Smooth muscle cell (in vitro differentiated cells): Measurements from ENCODE around the gene FIBP. TPM values are rescaled to one million over a fixed set of nuclear protein-coding genes. Genes with fewer than 3 reads are reported as not detected.

Source experiments
- DNase-seq: peaks from one replicate; lab custom pipeline; 2025; ENCODE audit not compliant: unreplicated experiment; lab: John Stamatoyannopoulos, UW
- H2AFZ ChIP-seq: fragments of 200-600 bp; sonication (generic); 2 replicates; pipeline ENCODE4 v1.6.0; 2016; ENCODE audit warnings: antibody characterized with exemption, low read depth, mild to moderate bottlenecking
- H3F3A ChIP-seq: fragments of 200-600 bp; sonication (generic); 2 replicates; pipeline ENCODE4 v1.6.0; 2017; ENCODE audit warnings: antibody characterized with exemption, low read depth
- H3K27ac ChIP-seq: fragments of 200-600 bp; sonication (generic); 2 replicates; pipeline ENCODE4 v1.5.1; 2016; ENCODE audit warnings: low read depth, mild to moderate bottlenecking
- H3K27me3 ChIP-seq: fragments of 200-600 bp; sonication (generic); 2 replicates; pipeline ENCODE4 v1.6.1; 2016; ENCODE audit warnings: low read depth, mild to moderate bottlenecking
- H3K36me3 ChIP-seq: fragments of 200-600 bp; sonication (generic); 2 replicates; pipeline ENCODE4 v1.5.1; 2016; ENCODE audit warnings: low read depth
- H3K4me1 ChIP-seq: fragments of 200-600 bp; sonication (generic); 2 replicates; pipeline ENCODE4 v1.5.1; 2016; ENCODE audit warnings: low read depth
- H3K4me2 ChIP-seq: fragments of 200-600 bp; sonication (generic); 2 replicates; pipeline ENCODE4 v1.6.0; 2016; ENCODE audit warnings: mild to moderate bottlenecking
- H3K4me3 ChIP-seq: fragments of 200-600 bp; sonication (generic); 2 replicates; pipeline ENCODE4 v1.5.1; 2016; ENCODE audit warnings: mild to moderate bottlenecking
- H3K79me2 ChIP-seq: fragments of 200-600 bp; sonication (generic); 2 replicates; pipeline ENCODE4 v1.6.0; 2016; ENCODE audit warnings: low read depth, mild to moderate bottlenecking
- H3K9ac ChIP-seq: fragments of 200-600 bp; sonication (generic); 2 replicates; pipeline ENCODE4 v1.6.0; 2016; ENCODE audit warnings: low read depth
- H3K9me3 ChIP-seq: fragments of 200-600 bp; sonication (generic); replicated peaks from 2 replicates; pipeline ENCODE4 v1.5.1; 2016; ENCODE audit warnings: low read depth
- H4K20me1 ChIP-seq: fragments of 200-600 bp; sonication (generic); 2 replicates; pipeline ENCODE4 v1.6.0; 2016; ENCODE audit warnings: low read depth
- WGBS: methylation state at CpG from one replicate; pipeline ENCODE4 v1.1.7; 2016; ENCODE audit warnings: low lambda C conversion rate; 5-methylcytosine and 5-hydroxymethylcytosine counted together
- polyA plus RNA-seq: library from polyadenylated mRNA; unstranded; fragments of >200 nt; fragmentation: Nextera tagmentation; extraction: Ambion mirVana; gene quantifications from 2 replicates; pipeline ENCODE4 v1.2.1, GENCODE V29; 2016
- total RNA-seq: library from RNA; depleted of rRNA; stranded (reverse); fragments of >200 nt; gene quantifications from 2 replicates; pipeline ENCODE4 v1.2.3, GENCODE V29; 2014
- TF ChIP-seq, protein P1 (sequence below): fragments of 200-600 bp; sonication (generic); IDR thresholded peaks from 2 replicates; pipeline ENCODE4 v1.5.1; 2017; ENCODE audit warnings: borderline replicate concordance, mild to moderate bottlenecking, antibody characterized with exemption; ENCODE audit not compliant: insufficient read depth, poor library complexity, severe bottlenecking

The FIBP gene
- total and polyA plus RNA-seq, 2 experiments from 2014 or later: 109 to 114 TPM

DNA sequence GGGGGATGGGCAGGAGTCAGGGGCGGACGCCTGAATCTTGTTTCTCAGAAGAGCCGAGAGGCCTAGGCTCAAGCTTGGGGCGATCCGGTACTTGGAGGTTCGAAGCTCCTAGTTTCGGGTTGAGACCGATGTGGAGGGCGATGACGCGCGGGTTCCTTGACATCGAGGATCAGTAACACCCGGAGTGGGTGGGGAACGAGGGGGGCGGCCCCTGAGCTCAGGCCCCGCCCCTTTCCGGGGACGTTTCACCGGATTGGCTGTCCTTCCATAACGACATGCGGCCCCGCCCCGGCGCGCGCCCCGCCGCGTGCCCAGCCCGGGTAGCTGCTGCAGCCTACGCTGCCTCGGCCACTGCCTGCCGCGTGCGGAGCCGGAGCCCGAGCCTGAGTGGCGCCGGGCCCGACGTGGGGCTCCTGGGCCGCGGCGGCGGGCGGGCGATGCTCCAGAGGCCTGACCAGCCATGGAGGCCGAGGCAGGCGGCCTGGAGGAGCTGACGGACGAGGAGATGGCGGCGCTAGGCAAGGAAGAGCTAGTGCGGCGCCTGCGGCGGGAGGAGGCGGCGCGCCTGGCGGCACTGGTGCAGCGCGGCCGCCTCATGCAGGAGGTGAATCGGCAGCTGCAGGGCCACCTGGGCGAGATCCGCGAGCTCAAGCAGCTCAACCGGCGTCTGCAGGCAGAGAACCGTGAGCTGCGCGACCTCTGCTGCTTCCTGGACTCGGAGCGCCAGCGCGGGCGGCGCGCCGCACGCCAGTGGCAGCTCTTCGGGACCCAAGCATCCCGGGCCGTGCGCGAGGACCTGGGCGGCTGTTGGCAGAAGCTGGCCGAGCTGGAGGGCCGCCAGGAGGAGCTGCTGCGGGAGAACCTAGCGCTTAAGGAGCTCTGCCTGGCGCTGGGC, 2.3 kb upstream of the FIBP start, which contains the start of gene CCDC85B:
Gene CCDC85B (plus strand): TSS at position 350 of the 895 bp plus-strand sequence. CDS start 111 bp downstream, at position 461.
- Histone ChIP-seq H3K36me3 (no peaks in the 10 kb centered on the region), H4K20me1 (peaks cover 39% of the 10 kb centered on the region), H2AFZ (no peak within 1 kb of the TSS), H3F3A (peaks cover 16% of the 10 kb centered on the region), H3K9ac (peak within 1 kb of the TSS; percentile 80), H3K27ac (peak within 1 kb of the TSS; percentile 89), H3K79me2 (peaks cover 48% of the 10 kb centered on the region), H3K27me3 (no peaks in the 10 kb centered on the region), H3K4me1 (peaks cover 22% of the 10 kb centered on the region), H3K9me3 (no peaks in the 10 kb centered on the region), H3K4me3 (peak within 1 kb of the TSS; percentile 77), H3K4me2 (peak within 1 kb of the TSS; percentile 97)
- 1% methylated on average over 90 of the region's 94 CpGs for WGBS
- DNase-seq: peak; percentile 93
- TF ChIP-seq, protein P1, sequence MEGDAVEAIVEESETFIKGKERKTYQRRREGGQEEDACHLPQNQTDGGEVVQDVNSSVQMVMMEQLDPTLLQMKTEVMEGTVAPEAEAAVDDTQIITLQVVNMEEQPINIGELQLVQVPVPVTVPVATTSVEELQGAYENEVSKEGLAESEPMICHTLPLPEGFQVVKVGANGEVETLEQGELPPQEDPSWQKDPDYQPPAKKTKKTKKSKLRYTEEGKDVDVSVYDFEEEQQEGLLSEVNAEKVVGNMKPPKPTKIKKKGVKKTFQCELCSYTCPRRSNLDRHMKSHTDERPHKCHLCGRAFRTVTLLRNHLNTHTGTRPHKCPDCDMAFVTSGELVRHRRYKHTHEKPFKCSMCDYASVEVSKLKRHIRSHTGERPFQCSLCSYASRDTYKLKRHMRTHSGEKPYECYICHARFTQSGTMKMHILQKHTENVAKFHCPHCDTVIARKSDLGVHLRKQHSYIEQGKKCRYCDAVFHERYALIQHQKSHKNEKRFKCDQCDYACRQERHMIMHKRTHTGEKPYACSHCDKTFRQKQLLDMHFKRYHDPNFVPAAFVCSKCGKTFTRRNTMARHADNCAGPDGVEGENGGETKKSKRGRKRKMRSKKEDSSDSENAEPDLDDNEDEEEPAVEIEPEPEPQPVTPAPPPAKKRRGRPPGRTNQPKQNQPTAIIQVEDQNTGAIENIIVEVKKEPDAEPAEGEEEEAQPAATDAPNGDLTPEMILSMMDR: peak; percentile 26

DNA sequence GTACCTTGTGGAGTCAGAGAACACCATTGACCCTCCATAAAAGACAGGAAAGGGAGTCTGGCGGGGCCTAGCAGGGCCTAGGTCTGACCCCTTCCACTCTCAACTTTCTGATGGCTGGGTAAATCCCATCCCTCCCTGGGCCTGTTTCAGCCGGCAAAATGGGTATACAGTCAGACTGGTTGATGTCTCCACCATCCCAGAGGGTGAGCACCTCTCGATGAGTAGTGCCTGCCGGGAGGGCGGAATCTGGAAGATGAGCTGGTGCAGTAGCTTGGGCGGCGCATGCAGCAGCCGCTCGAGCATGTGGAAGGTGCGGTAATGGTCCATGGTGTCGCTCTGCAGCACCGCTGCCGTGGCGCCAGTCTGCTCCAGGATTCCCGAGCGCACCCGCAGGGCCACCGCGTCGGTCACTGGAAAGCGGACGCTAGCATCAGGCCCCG, 528 bp downstream of the FIBP start:
- peak overlapping the region; percentile 89 for H3K27ac ChIP-seq
- H3K36me3 ChIP-seq: no peaks in the 10 kb centered on the region
- H2AFZ ChIP-seq: peak overlapping the region; percentile 79
- TF ChIP-seq, protein P1: no peak
- H3K9ac ChIP-seq: peak overlapping the region; percentile 73
- DNase-seq: no peak
- peak overlapping the region; percentile 77 for H3K4me3 ChIP-seq
- H3K27me3 ChIP-seq: no peaks in the 10 kb centered on the region
- H4K20me1 ChIP-seq: peaks cover 27% of the 10 kb centered on the region
- H3K9me3 ChIP-seq: no peaks in the 10 kb centered on the region
- H3K4me2 ChIP-seq: peak overlapping the region; percentile 91
- peaks cover 22% of the 10 kb centered on the region for H3K4me1 ChIP-seq
- peaks cover 16% of the 10 kb centered on the region for H3F3A ChIP-seq
- 5% methylated on average over 14 of the region's 23 CpGs for WGBS
- peaks cover 25% of the 10 kb centered on the region for H3K79me2 ChIP-seq

GRCh38 chr11:65886826-65887722, 1.2 kb downstream of the FIBP start:
- TF ChIP-seq, protein P1: no peak
- H3K27ac ChIP-seq: peak overlapping the region; percentile 89
- H3F3A ChIP-seq: peaks cover 16% of the 10 kb centered on the region
- peaks cover 21% of the 10 kb centered on the region for H3K4me1 ChIP-seq
- no peak overlapping the region for H2AFZ ChIP-seq
- no peaks in the 10 kb centered on the region for H3K36me3 ChIP-seq
- WGBS: 90% methylated on average over 14 of the region's 14 CpGs
- H3K9me3 ChIP-seq: no peaks in the 10 kb centered on the region
- H3K4me3 ChIP-seq: peak overlapping the region; percentile 77
- peaks cover 22% of the 10 kb centered on the region for H3K79me2 ChIP-seq
- H3K4me2 ChIP-seq: peak overlapping the region; percentile 91
- H4K20me1 ChIP-seq: peaks cover 20% of the 10 kb centered on the region
- peak overlapping the region; percentile 73 for H3K9ac ChIP-seq
- H3K27me3 ChIP-seq: no peaks in the 10 kb centered on the region
- DNase-seq: no peak
